ENCODE data around the gene KIF16B.

DNA sequence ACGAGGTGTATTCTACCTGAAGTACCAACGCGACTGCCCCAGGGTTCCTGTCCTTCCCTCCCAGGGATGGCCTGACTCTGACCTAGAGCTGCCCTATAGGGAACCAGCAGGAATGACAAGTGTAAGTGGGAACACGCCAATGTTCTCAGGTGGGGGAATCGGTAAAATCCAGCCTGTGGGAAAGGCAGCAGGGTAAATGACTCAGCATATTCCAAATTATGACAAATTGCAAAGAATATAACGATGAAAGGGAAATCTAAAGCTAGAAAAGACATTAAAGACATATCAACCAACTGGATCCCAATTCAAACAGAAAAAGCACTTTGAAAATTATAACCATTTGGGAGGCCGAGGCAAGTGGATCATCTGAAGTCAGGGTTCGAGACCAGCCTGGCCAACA, 41.8 kb downstream of the KIF16B start:
- TF ChIP-seq POLR2A (IDR thresholded peaks at IDR 0.05) = no peak
- TF ChIP-seq, protein P1, sequence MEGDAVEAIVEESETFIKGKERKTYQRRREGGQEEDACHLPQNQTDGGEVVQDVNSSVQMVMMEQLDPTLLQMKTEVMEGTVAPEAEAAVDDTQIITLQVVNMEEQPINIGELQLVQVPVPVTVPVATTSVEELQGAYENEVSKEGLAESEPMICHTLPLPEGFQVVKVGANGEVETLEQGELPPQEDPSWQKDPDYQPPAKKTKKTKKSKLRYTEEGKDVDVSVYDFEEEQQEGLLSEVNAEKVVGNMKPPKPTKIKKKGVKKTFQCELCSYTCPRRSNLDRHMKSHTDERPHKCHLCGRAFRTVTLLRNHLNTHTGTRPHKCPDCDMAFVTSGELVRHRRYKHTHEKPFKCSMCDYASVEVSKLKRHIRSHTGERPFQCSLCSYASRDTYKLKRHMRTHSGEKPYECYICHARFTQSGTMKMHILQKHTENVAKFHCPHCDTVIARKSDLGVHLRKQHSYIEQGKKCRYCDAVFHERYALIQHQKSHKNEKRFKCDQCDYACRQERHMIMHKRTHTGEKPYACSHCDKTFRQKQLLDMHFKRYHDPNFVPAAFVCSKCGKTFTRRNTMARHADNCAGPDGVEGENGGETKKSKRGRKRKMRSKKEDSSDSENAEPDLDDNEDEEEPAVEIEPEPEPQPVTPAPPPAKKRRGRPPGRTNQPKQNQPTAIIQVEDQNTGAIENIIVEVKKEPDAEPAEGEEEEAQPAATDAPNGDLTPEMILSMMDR (IDR thresholded peaks at IDR 0.05) = no peak
- TF ChIP-seq POLR2AphosphoS5 (IDR thresholded peaks at IDR 0.05) = no peak

Data from breast epithelium (tissue), 3 donors.